HUES64 (cell line): ENCODE measurements around the gene CRLF2.
"Not testable (repeated sequence)": the region's sequence is repeated elsewhere in the genome, so short reads cannot be mapped to it uniquely, and the experiment has no call there.

Experiments
- H3K27ac ChIP-seq: 2 replicates; pipeline ENCODE4 v1.7.0; 2013; ENCODE audit warnings: low read depth, low read length, inconsistent platforms
- H3K27me3 ChIP-seq: 2 replicates; pipeline ENCODE4 v1.6.1; 2013; ENCODE audit warnings: mild to moderate bottlenecking, low read length; ENCODE audit not compliant: insufficient read depth
- H3K36me3 ChIP-seq: 2 replicates; pipeline ENCODE4 v1.6.1; 2013; ENCODE audit warnings: mild to moderate bottlenecking, low read length; ENCODE audit not compliant: insufficient read depth
- H3K4me1 ChIP-seq: 2 replicates; pipeline ENCODE4 v1.6.1; 2013; ENCODE audit warnings: mild to moderate bottlenecking, low read length, moderate library complexity; ENCODE audit not compliant: insufficient read depth
- H3K4me3 ChIP-seq: 2 replicates; pipeline ENCODE4 v1.5.1; 2013; ENCODE audit warnings: mild to moderate bottlenecking, low read length, moderate library complexity
- H3K9ac ChIP-seq: 2 replicates; pipeline ENCODE4 v1.6.1; 2013; ENCODE audit warnings: mild to moderate bottlenecking, low read depth, low read length
- H3K9me3 ChIP-seq: 2 replicates; pipeline ENCODE4 v1.6.1; 2013; ENCODE audit warnings: low read depth, low read length; ENCODE audit not compliant: insufficient read depth
- WGBS: fragments of 150-250, 120-280 bp; methylation state at CpG from one replicate; pipeline ENCODE4 v1.1.7; 2013; ENCODE audit warnings: missing lambda C conversion rate; 5-methylcytosine and 5-hydroxymethylcytosine counted together

Gene CRLF2

GRCh38 chrX:1178580-1179057, 33.8 kb downstream of the CRLF2 start:
- no peak overlapping the region; the same call in 1 of the 2 replicates for H3K4me3 ChIP-seq
- no peaks in the 10 kb centered on the region for H3K36me3 ChIP-seq
- H3K27ac ChIP-seq, result peak overlapping the region; percentile 16; the same call in 1 of the 2 replicates
- no peaks in the 10 kb centered on the region; the same call in 1 of the 2 replicates for H3K27me3 ChIP-seq
- no peak overlapping the region for H3K9ac ChIP-seq
- WGBS, result 49% methylated on average over 20 of the region's 20 CpGs
- H3K4me1 ChIP-seq, result peaks cover 10% of the 10 kb centered on the region
- H3K9me3 ChIP-seq, result no peaks in the 10 kb centered on the region

- H3K36me3 ChIP-seq, H3K9ac ChIP-seq, H3K4me3 ChIP-seq, H3K27ac ChIP-seq, H3K27me3 ChIP-seq, H3K9me3 ChIP-seq: not testable (repeated sequence)
- 89% methylated on average over 32 of the region's 33 CpGs for WGBS
- H3K4me1 ChIP-seq, result peaks cover 23% of the 10 kb centered on the region
These were observed 35.7 kb downstream of the CRLF2 start for GRCh38 chrX:1176531-1177320.

GRCh38 chrX:1174609-1175545, 37.6 kb downstream of the CRLF2 start:
- not testable (repeated sequence) for H3K36me3 ChIP-seq, H3K27ac ChIP-seq, H3K9ac ChIP-seq, H3K9me3 ChIP-seq, H3K4me3 ChIP-seq, H3K27me3 ChIP-seq
- WGBS, result 95% methylated on average over 14 of the region's 17 CpGs
- peaks cover 23% of the 10 kb centered on the region for H3K4me1 ChIP-seq

- H3K4me3 ChIP-seq, H3K9me3 ChIP-seq, H3K27ac ChIP-seq, H3K27me3 ChIP-seq, H3K36me3 ChIP-seq, H3K9ac ChIP-seq: not testable (repeated sequence)
- WGBS, result 75% methylated on average over 22 of the region's 22 CpGs
- H3K4me1 ChIP-seq, result peaks cover 17% of the 10 kb centered on the region
These were observed 39.0 kb downstream of the CRLF2 start for GRCh38 chrX:1173435-1173834.

GRCh38 chrX:1172496-1172895, 40.0 kb downstream of the CRLF2 start:
- Histone ChIP-seq H3K4me3 (peak overlapping the region; percentile 12; the same call in 1 of the 2 replicates), H3K9me3 (no peaks in the 10 kb centered on the region), H3K27ac (no peak overlapping the region; the same call in 1 of the 2 replicates), H3K27me3 (no peaks in the 10 kb centered on the region; the same call in 1 of the 2 replicates), H3K9ac (0 out of 2 replicates have a peak overlapping the region, but pooled peaks have one; percentile 3), H3K36me3 (no peaks in the 10 kb centered on the region), H3K4me1 (peaks cover 17% of the 10 kb centered on the region)
- whole genome bisulfite sequencing, result 17% methylated on average over 12 of the region's 13 CpGs

GRCh38 chrX:1171915-1172314, 40.5 kb downstream of the CRLF2 start:
- 74% methylated on average over 13 of the region's 13 CpGs for WGBS
- not testable (repeated sequence) for H3K4me3 ChIP-seq, H3K9ac ChIP-seq, H3K27me3 ChIP-seq, H3K27ac ChIP-seq, H3K9me3 ChIP-seq, H3K36me3 ChIP-seq
- peaks cover 17% of the 10 kb centered on the region for H3K4me1 ChIP-seq

- H3K27me3 ChIP-seq, result no peaks in the 10 kb centered on the region; the same call in 1 of the 2 replicates
- peaks cover 17% of the 10 kb centered on the region for H3K4me1 ChIP-seq
- no peak overlapping the region for H3K4me3 ChIP-seq
- no peaks in the 10 kb centered on the region for H3K9me3 ChIP-seq
- no peaks in the 10 kb centered on the region for H3K36me3 ChIP-seq
- 92% methylated on average over 11 of the region's 11 CpGs for WGBS
- no peak overlapping the region for H3K27ac ChIP-seq
- no peak overlapping the region for H3K9ac ChIP-seq
These were observed 42.2 kb downstream of the CRLF2 start for GRCh38 chrX:1170243-1170642.

- 84% methylated on average over 7 of the region's 7 CpGs for WGBS
- no peak overlapping the region for H3K9ac ChIP-seq
- H3K4me1 ChIP-seq, result peaks cover 17% of the 10 kb centered on the region
- no peaks in the 10 kb centered on the region for H3K9me3 ChIP-seq
- H3K27ac ChIP-seq, result no peak overlapping the region
- H3K27me3 ChIP-seq, result no peaks in the 10 kb centered on the region
- no peak overlapping the region for H3K4me3 ChIP-seq
- H3K36me3 ChIP-seq, result no peaks in the 10 kb centered on the region
These were observed 43.3 kb downstream of the CRLF2 start for GRCh38 chrX:1169189-1169588.

GRCh38 chrX:1167918-1168481, 44.4 kb downstream of the CRLF2 start:
- H3K9me3 ChIP-seq, result no peaks in the 10 kb centered on the region
- no peaks in the 10 kb centered on the region for H3K36me3 ChIP-seq
- no peak overlapping the region for H3K4me3 ChIP-seq
- no peak overlapping the region for H3K27ac ChIP-seq
- 94% methylated on average over 3 of the region's 3 CpGs for WGBS
- no peak overlapping the region for H3K9ac ChIP-seq
- H3K27me3 ChIP-seq, result no peaks in the 10 kb centered on the region
- H3K4me1 ChIP-seq, result peaks cover 11% of the 10 kb centered on the region

- 82% methylated on average over 2 of the region's 4 CpGs for WGBS
- H3K4me3 ChIP-seq, result no peak overlapping the region
- no peak overlapping the region for H3K27ac ChIP-seq
- peaks cover 6% of the 10 kb centered on the region; the same call in 1 of the 2 replicates for H3K4me1 ChIP-seq
- no peak overlapping the region for H3K9ac ChIP-seq
- no peaks in the 10 kb centered on the region for H3K9me3 ChIP-seq
- no peaks in the 10 kb centered on the region for H3K36me3 ChIP-seq
- no peaks in the 10 kb centered on the region for H3K27me3 ChIP-seq
These were observed 45.0 kb downstream of the CRLF2 start for GRCh38 chrX:1167466-1167865.
